ENCODE results near the gene NEDD9.

GRCh38 chr6:11235062-11235461 is 2.6 kb upstream of the NEDD9 start:
- TF ChIP-seq CTCF (conservative IDR thresholded peaks at IDR 0.05; ENCODE audit: low read depth, low read length), result no peak
- no peak for TF ChIP-seq SMC3 (IDR thresholded peaks at IDR 0.05; ENCODE audit: low read depth, low read length)
- TF ChIP-seq ELK1 (IDR thresholded peaks at IDR 0.05; ENCODE audit: borderline replicate concordance, low read depth, low read length), result no peak
- TF ChIP-seq CHD1 (IDR thresholded peaks at IDR 0.05; ENCODE audit: low read depth, low read length), result no peak
- no peak for TF ChIP-seq BHLHE40 (IDR thresholded peaks at IDR 0.05; ENCODE audit: low read depth, low read length)
- no peak for TF ChIP-seq FOS (IDR thresholded peaks at IDR 0.05; ENCODE audit: low read depth, low read length)
- TF ChIP-seq CEBPB (IDR thresholded peaks at IDR 0.05; ENCODE audit: low read depth, low read length), result no peak
- no peak for TF ChIP-seq RAD21 (IDR thresholded peaks at IDR 0.05; ENCODE audit: low read length)
- TF ChIP-seq POLR2A (IDR thresholded peaks at IDR 0.05; ENCODE audit: low read depth, low read length), result no peak
- TF ChIP-seq NFE2L2 (IDR thresholded peaks at IDR 0.05; ENCODE audit: low read depth, low read length), result no peak
- no peak for TF ChIP-seq USF2 (IDR thresholded peaks at IDR 0.05; ENCODE audit: low read depth, low read length)
- TF ChIP-seq MAZ (IDR thresholded peaks at IDR 0.05; ENCODE audit: borderline replicate concordance, low read depth, low read length), result no peak
- TF ChIP-seq MXI1 (IDR thresholded peaks at IDR 0.05; ENCODE audit: borderline replicate concordance, low read depth, low read length), result no peak
- TF ChIP-seq MAFK (IDR thresholded peaks at IDR 0.05; ENCODE audit: low read depth, low read length), result no peak

All from IMR-90 (cell line).